Measurements from ENCODE around the gene PRR11.

The PRR11 gene

GRCh38 chr17:59155439-59156177 lies at the start of gene PRR11:
TSS of gene PRR11 (plus strand) at chr17:59155746. CDS start at chr17:59169753, 14,007 bp downstream.
- no peak for TF ChIP-seq CTCF (IDR thresholded peaks at IDR 0.05; ENCODE audit: low read depth, low read length)
- in situ Hi-C loops (cut with HindIII; ENCODE audit: low sequenced_read_pairs), result no loop called here
- DNase-seq (ENCODE audit: low read depth, low spot score), result peak; percentile 100
- peak within 1 kb of the TSS; percentile 92 for H3K4me3 ChIP-seq (ENCODE audit: low read depth, low read length)

GRCh38 chr17:59105852-59106462 lies 49.6 kb upstream of the PRR11 start:
- TF ChIP-seq CTCF (IDR thresholded peaks at IDR 0.05; ENCODE audit: low read depth, low read length), result no peak
- H3K4me3 ChIP-seq (ENCODE audit: low read depth, low read length), result peak overlapping the region; percentile 95
- in situ Hi-C loops (cut with HindIII; ENCODE audit: low sequenced_read_pairs), result no loop called here
- DNase-seq (ENCODE audit: low read depth, low spot score), result peak; percentile 31

GRCh38 chr17:59106463-59107305 lies 48.9 kb upstream of the PRR11 start, which contains the start of gene TRIM37:
TSS of gene TRIM37 (minus strand) at chr17:59106880. CDS start at chr17:59106461, 419 bp downstream.
- DNase-seq (ENCODE audit: low read depth, low spot score), result peak; percentile 99
- in situ Hi-C loops (cut with HindIII; ENCODE audit: low sequenced_read_pairs), result no loop called here
- peak within 1 kb of the TSS; percentile 95 for H3K4me3 ChIP-seq (ENCODE audit: low read depth, low read length)
- no peak for TF ChIP-seq CTCF (IDR thresholded peaks at IDR 0.05; ENCODE audit: low read depth, low read length)

- no peak for DNase-seq (ENCODE audit: low read depth, low spot score)
These were observed 48.3 kb upstream of the PRR11 start for GRCh38 chr17:59107306-59107670.

GRCh38 chr17:59108400-59109102 lies 47.0 kb upstream of the PRR11 start:
- no peak overlapping the region for H3K4me3 ChIP-seq (ENCODE audit: low read depth, low read length)
- in situ Hi-C loops (cut with HindIII; ENCODE audit: low sequenced_read_pairs), result no loop called here
- DNase-seq (ENCODE audit: low read depth, low spot score), result no peak
- TF ChIP-seq CTCF (IDR thresholded peaks at IDR 0.05; ENCODE audit: low read depth, low read length), result no peak

More at GRCh38 chr17:59107306-59107670, 48.3 kb upstream of the PRR11 start:
- in situ Hi-C loops (cut with HindIII; ENCODE audit: low sequenced_read_pairs), result no loop called here
- TF ChIP-seq CTCF (IDR thresholded peaks at IDR 0.05; ENCODE audit: low read depth, low read length), result no peak
- peak overlapping the region; percentile 95 for H3K4me3 ChIP-seq (ENCODE audit: low read depth, low read length)

GRCh38 chr17:59110973-59111372 lies 44.6 kb upstream of the PRR11 start:
- DNase-seq (ENCODE audit: low read depth, low spot score), result no peak
- no peak overlapping the region for H3K4me3 ChIP-seq (ENCODE audit: low read depth, low read length)
- TF ChIP-seq CTCF (IDR thresholded peaks at IDR 0.05; ENCODE audit: low read depth, low read length), result no peak
- in situ Hi-C loops (cut with HindIII; ENCODE audit: low sequenced_read_pairs), result no loop called here

All from astrocyte of the spinal cord (primary cell).